Mesenchymal stem cell (in vitro differentiated cells and primary cell): ENCODE data around the gene CES1.

ENCODE experiments used
- DNase-seq: peaks from one replicate; pipeline ENCODE4 v3.0.0-alpha.2; 2013
- H2AFZ ChIP-seq: one replicate; pipeline ENCODE4 v1.6.1; 2013; ENCODE audit warnings: low read depth, mild to moderate bottlenecking, control low read depth, inconsistent platforms, low read length, moderate library complexity
- H2AK5ac ChIP-seq: 2 replicates; pipeline ENCODE4 v1.6.1; 2013; ENCODE audit warnings: low read length, moderate library complexity, mild to moderate bottlenecking, inconsistent platforms; ENCODE audit not compliant: severe bottlenecking
- H2BK120ac ChIP-seq: one replicate; pipeline ENCODE4 v1.6.1; 2013; ENCODE audit warnings: low read depth, mild to moderate bottlenecking, inconsistent platforms, low read length, moderate library complexity
- H2BK12ac ChIP-seq, 2 experiments: one replicate each; pipeline ENCODE4 v1.6.1; 2013; ENCODE audit warnings: inconsistent platforms in 2 of 2, low read length in 2 of 2, mild to moderate bottlenecking in 2 of 2, moderate library complexity in 2 of 2, control low read depth in 1 of 2
- H2BK15ac ChIP-seq: one replicate; pipeline ENCODE4 v1.6.1; 2013; ENCODE audit warnings: mild to moderate bottlenecking, low read depth, inconsistent platforms; ENCODE audit not compliant: poor library complexity, severe bottlenecking
- H2BK5ac ChIP-seq: 2 replicates; pipeline ENCODE4 v1.6.1; 2013; ENCODE audit warnings: low read depth, mild to moderate bottlenecking, low read length, control low read depth, inconsistent platforms; ENCODE audit not compliant: poor library complexity, severe bottlenecking
- H3K14ac ChIP-seq, 2 experiments: one replicate each; pipeline ENCODE4 v1.6.1; 2013; ENCODE audit warnings: inconsistent platforms in 2 of 2, low read length in 2 of 2, control low read depth in 1 of 2, mild to moderate bottlenecking in 1 of 2, moderate library complexity in 1 of 2
- H3K18ac ChIP-seq, 2 experiments: one replicate each; pipeline ENCODE4 v1.6.1; 2013; ENCODE audit warnings: inconsistent platforms in 2 of 2, low read length in 2 of 2, control low read depth in 1 of 2, low read depth in 1 of 2, mild to moderate bottlenecking in 1 of 2
- H3K23ac ChIP-seq, 2 experiments: one replicate each; pipeline ENCODE4 v1.6.1; 2013; ENCODE audit warnings: inconsistent platforms in 2 of 2, low read length in 2 of 2, mild to moderate bottlenecking in 2 of 2, moderate library complexity in 2 of 2, control low read depth in 1 of 2
- H3K27ac ChIP-seq: 2 replicates; pipeline ENCODE4 v1.5.1; 2013; ENCODE audit warnings: mild to moderate bottlenecking, moderate library complexity, low read length, control low read depth, inconsistent platforms; ENCODE audit not compliant: poor library complexity, severe bottlenecking
- H3K27me3 ChIP-seq, 2 experiments: 2 replicates each; pipeline versions ENCODE4 v1.6.1 to v1.7.0; 2013; ENCODE audit warnings: low read length in 2 of 2, mild to moderate bottlenecking in 2 of 2, moderate library complexity in 2 of 2, control low read depth in 1 of 2, inconsistent platforms in 1 of 2; ENCODE audit not compliant: control insufficient read depth in 1 of 2, insufficient read depth in 1 of 2
- H3K36me3 ChIP-seq, 2 experiments: 2 replicates each; pipeline versions ENCODE4 v1.6.1 to v1.7.0; 2013; ENCODE audit warnings: low read length in 2 of 2, control low read depth in 1 of 2, inconsistent platforms in 1 of 2, low read depth in 1 of 2, mild to moderate bottlenecking in 1 of 2; ENCODE audit not compliant: insufficient read depth in 2 of 2, control insufficient read depth in 1 of 2
- H3K4ac ChIP-seq, 2 experiments: one replicate each; pipeline ENCODE4 v1.6.1; 2013; ENCODE audit warnings: inconsistent platforms in 2 of 2, low read length in 2 of 2, mild to moderate bottlenecking in 2 of 2, moderate library complexity in 2 of 2, control low read depth in 1 of 2, low read depth in 1 of 2
- H3K4me1 ChIP-seq: 2 replicates; pipeline ENCODE4 v1.6.1; 2013; ENCODE audit warnings: low read depth, low read length, control low read depth; ENCODE audit not compliant: control insufficient read depth, insufficient read depth
- H3K4me2 ChIP-seq: 2 replicates; pipeline ENCODE4 v1.6.1; 2013; ENCODE audit warnings: low read length, mild to moderate bottlenecking, inconsistent platforms; ENCODE audit not compliant: poor library complexity, severe bottlenecking
- H3K4me3 ChIP-seq, 2 experiments: 2 replicates each; pipeline versions ENCODE4 v1.5.1 to v1.7.0; 2013; ENCODE audit warnings: low read length in 2 of 2, mild to moderate bottlenecking in 2 of 2, control low read depth in 1 of 2, low read depth in 1 of 2; ENCODE audit not compliant: insufficient read depth in 1 of 2
- H3K79me1 ChIP-seq: replicated peaks from 2 replicates; pipeline ENCODE4 v1.6.1; 2013; ENCODE audit warnings: mild to moderate bottlenecking, control low read depth, low read length, inconsistent platforms; ENCODE audit not compliant: poor library complexity, severe bottlenecking
- H3K9ac ChIP-seq: 2 replicates; pipeline ENCODE4 v1.7.0; 2013; ENCODE audit warnings: mild to moderate bottlenecking, low read length, moderate library complexity
- H3K9me3 ChIP-seq: 2 replicates; pipeline ENCODE4 v1.7.0; 2013; ENCODE audit warnings: mild to moderate bottlenecking, low read length; ENCODE audit not compliant: control insufficient read depth
- H4K8ac ChIP-seq: one replicate; pipeline ENCODE4 v1.6.1; 2013; ENCODE audit warnings: inconsistent platforms, mild to moderate bottlenecking, low read length, moderate library complexity
- H4K91ac ChIP-seq: one replicate; pipeline ENCODE4 v1.6.1; 2013; ENCODE audit warnings: mild to moderate bottlenecking, low read length, inconsistent platforms
- WGBS: methylation state at CpG from one replicate; pipeline ENCODE4 v1.1.7; 2013; ENCODE audit warnings: mixed read lengths; 5-methylcytosine and 5-hydroxymethylcytosine counted together

Gene CES1

DNA sequence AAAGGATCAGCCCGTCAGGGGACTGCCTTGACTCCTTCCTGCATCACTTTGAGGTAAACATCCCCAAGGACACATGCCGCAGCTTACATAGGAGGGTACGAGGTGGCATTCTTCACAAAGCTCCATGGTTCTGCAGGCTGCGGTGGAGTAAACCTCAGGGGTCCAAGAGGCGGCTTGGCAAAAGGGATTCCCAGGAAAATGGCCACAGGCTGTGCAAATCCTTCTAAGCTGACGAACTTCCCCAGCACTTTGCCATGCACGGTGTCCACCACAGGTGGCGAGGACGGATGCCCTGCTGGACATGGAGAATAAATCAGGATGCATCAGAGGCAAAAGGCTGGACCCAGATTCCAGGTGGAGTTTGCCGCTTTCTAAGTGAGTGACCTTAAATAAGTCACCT is 4.2 kb downstream of the CES1 start:
- Histone ChIP-seq H4K91ac (no peak overlapping the region), H3K18ac (no peak overlapping the region)

DNA sequence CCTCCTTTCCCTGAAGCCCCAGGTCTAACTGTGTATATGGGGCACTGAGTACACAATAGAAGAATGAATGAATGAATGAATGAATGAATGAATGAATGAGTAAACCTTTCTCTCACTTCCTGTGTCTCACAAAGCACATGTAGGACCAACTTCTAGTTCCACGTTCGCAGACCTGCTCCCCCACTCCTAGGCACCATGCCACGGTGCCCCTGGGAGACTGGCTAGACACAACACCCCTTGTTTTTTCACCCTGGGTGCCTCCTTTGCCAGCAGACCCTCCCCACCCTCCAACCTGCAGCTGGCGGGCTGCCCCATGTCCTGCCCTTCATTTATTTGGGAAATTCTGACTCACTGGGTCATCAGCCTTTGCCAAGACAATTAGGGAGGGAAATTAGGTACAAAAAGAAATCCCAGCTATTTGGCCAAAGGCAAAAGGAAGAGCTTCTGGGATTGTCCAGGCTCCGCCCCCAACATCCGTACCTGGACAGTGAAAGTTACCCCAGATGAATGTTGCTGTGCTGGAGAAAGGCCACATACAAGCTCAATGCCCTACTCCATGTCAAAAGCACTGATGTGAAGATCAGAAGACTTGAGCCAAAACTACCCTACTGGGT is 7.7 kb downstream of the CES1 start:
- H3K4me3 ChIP-seq: no peak overlapping the region
- H3K18ac ChIP-seq: no peak overlapping the region
- no peak overlapping the region for H3K4ac ChIP-seq
- H3K9ac ChIP-seq: no peak overlapping the region
- H4K8ac ChIP-seq: no peak overlapping the region
- H3K23ac ChIP-seq: no peak overlapping the region
- H3K4me2 ChIP-seq: no peak overlapping the region
- DNase-seq: no peak
- no peak overlapping the region for H2BK120ac ChIP-seq
- WGBS: 88% methylated on average over 6 of the region's 6 CpGs
- H3K27ac ChIP-seq: no peak overlapping the region
- no peaks in the 10 kb centered on the region for H3K36me3 ChIP-seq
- H2AK5ac ChIP-seq: no peak overlapping the region
- H2BK12ac ChIP-seq: no peak overlapping the region
- H3K27me3 ChIP-seq: peaks cover 0 to 16% of the 10 kb centered on the region in 2 experiments
- no peaks in the 10 kb centered on the region for H3K9me3 ChIP-seq
- no peak overlapping the region for H2AFZ ChIP-seq
- no peaks in the 10 kb centered on the region for H3K79me1 ChIP-seq
- H4K91ac ChIP-seq: no peak overlapping the region
- H2BK5ac ChIP-seq: no peak overlapping the region
- no peak overlapping the region for H3K14ac ChIP-seq
- H3K4me1 ChIP-seq: no peaks in the 10 kb centered on the region
- no peak overlapping the region for H2BK15ac ChIP-seq

More for the DNA sequence above, 4.2 kb downstream of the CES1 start:
- H3K79me1 ChIP-seq: no peaks in the 10 kb centered on the region
- 72% methylated on average over 10 of the region's 10 CpGs for WGBS
- no peak overlapping the region for H3K4me3 ChIP-seq
- no peak for DNase-seq
- no peak overlapping the region for H3K27ac ChIP-seq
- H2AK5ac ChIP-seq: no peak overlapping the region
- H3K27me3 ChIP-seq: peaks cover 0 to 12% of the 10 kb centered on the region in 2 experiments
- H3K36me3 ChIP-seq: no peaks in the 10 kb centered on the region
- no peak overlapping the region for H2BK15ac ChIP-seq
- no peak overlapping the region for H3K9ac ChIP-seq
- H3K4me1 ChIP-seq: peaks cover 3% of the 10 kb centered on the region
- no peak overlapping the region for H2BK5ac ChIP-seq
- H2BK12ac ChIP-seq: no peak overlapping the region
- no peak overlapping the region for H3K23ac ChIP-seq
- H2BK120ac ChIP-seq: no peak overlapping the region
- H3K9me3 ChIP-seq: no peaks in the 10 kb centered on the region
- no peak overlapping the region for H2AFZ ChIP-seq
- H3K4ac ChIP-seq: no peak overlapping the region
- H3K4me2 ChIP-seq: no peak overlapping the region
- no peak overlapping the region for H4K8ac ChIP-seq
- H3K14ac ChIP-seq: no peak overlapping the region

DNA sequence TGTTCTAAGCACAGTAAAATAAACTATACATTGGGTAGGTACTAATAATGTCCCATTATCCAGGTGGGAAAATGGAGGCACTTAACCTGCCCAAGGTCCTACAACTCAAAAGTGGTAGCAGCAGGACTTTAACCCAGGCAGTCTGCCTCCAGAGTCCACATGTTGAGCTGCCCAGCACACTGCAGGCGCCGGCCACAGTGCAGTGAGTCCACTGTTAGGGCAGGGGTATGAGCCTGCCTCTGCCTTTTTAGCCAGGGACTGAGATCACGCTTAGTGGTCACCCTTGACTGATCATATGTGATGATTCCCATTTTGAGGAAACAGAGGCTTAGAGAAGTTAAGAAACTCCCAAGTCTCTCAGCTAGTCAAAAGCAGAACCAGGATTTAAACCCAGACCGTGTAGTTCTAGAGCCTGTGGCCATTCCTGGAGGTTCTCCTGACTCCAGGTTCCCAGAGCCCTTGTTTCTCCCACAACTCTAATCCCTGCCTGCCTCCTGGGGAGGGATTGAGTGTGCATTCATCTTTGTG is 8.4 kb downstream of the CES1 start:
- H3K14ac ChIP-seq: no peak overlapping the region
- no peak overlapping the region for H4K91ac ChIP-seq
- no peak overlapping the region for H2AFZ ChIP-seq
- no peaks in the 10 kb centered on the region for H3K79me1 ChIP-seq
- H3K18ac ChIP-seq: no peak overlapping the region
- WGBS: 70% methylated on average over 4 of the region's 4 CpGs
- no peak overlapping the region for H3K23ac ChIP-seq
- H2BK5ac ChIP-seq: no peak overlapping the region
- DNase-seq: no peak
- H4K8ac ChIP-seq: no peak overlapping the region
- peaks cover 0 to 16% of the 10 kb centered on the region in 2 experiments for H3K27me3 ChIP-seq
- H3K9ac ChIP-seq: no peak overlapping the region
- no peaks in the 10 kb centered on the region for H3K36me3 ChIP-seq
- H2BK15ac ChIP-seq: no peak overlapping the region
- no peaks in the 10 kb centered on the region for H3K9me3 ChIP-seq
- H3K27ac ChIP-seq: no peak overlapping the region
- no peak overlapping the region for H3K4me2 ChIP-seq
- H2BK120ac ChIP-seq: no peak overlapping the region
- H3K4me1 ChIP-seq: no peaks in the 10 kb centered on the region
- H3K4ac ChIP-seq: no peak overlapping the region
- H2AK5ac ChIP-seq: no peak overlapping the region
- no peak overlapping the region for H2BK12ac ChIP-seq
- H3K4me3 ChIP-seq: no peak overlapping the region

DNA sequence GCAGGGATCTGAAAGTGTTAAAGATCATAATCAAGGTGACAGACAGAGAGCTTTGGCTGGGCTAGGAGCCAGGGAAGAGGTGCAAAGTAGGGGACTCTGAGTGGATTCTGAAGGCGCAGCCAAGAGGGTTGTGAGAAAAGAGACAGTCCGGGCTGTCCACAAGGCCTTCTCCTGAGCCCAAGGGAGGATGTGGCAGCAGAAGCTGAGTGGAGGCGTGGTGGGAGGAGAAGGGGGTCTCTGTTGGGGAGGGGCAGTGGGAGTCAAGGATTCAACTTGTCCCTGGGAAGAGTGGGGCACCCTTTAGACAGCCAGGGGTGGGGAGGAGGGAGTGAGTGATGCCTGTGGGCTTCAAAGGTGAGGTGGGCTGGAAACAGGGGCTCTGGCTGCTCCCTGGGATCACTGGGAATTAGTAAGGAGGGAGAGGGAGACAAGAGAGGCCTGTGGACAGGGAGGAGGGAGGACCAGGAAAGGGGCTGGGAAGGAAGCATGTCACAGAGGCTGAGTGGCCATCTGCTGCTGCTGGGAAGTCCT is 10.6 kb downstream of the CES1 start:
- Histone ChIP-seq H2BK15ac (no peak overlapping the region), H3K14ac (no peak overlapping the region), H3K4me3 (no peak overlapping the region), H3K4me2 (no peak overlapping the region), H2AFZ (no peak overlapping the region), H4K8ac (peak overlapping the region; percentile 36), H2BK5ac (no peak overlapping the region), H3K4ac (no peak overlapping the region), H2BK120ac (no peak overlapping the region), H3K36me3 (no peaks in the 10 kb centered on the region), H2AK5ac (no peak overlapping the region), H3K79me1 (no peaks in the 10 kb centered on the region), H3K9ac (no peak overlapping the region), H3K4me1 (no peaks in the 10 kb centered on the region), H3K27me3 (peaks cover 0 to 9% of the 10 kb centered on the region in 2 experiments), H3K23ac (no peak overlapping the region), H4K91ac (no peak overlapping the region), H3K9me3 (no peaks in the 10 kb centered on the region), H2BK12ac (no peak overlapping the region), H3K18ac (no peak overlapping the region), H3K27ac (no peak overlapping the region)
- WGBS: 72% methylated on average over 3 of the region's 3 CpGs
- DNase-seq: no peak
